Tibial artery (tissue), 4 donors: ENCODE data around the gene ASPN.
A peak's percentile ranks its signal among the peaks of the same experiment; 100 is the strongest.

Experiments used
- DNase-seq, 2 donors: peaks; one replicate each; pipeline ENCODE4 v3.0.0-alpha.2; 2019
- H3K27ac ChIP-seq, 2 donors: fragments of 200-600 bp; sonication (generic) in 1 of 2; 1 replicate in 1 of 2; 2 replicates in 1 of 2; pipeline ENCODE4 v1.5.1; 2018 to 2019; ENCODE audit warnings: mild to moderate bottlenecking in 1 of 2
- H3K27me3 ChIP-seq, 2 donors: fragments of 200-600 bp; sonication (generic) in 1 of 2; one replicate each; pipeline versions ENCODE4 v1.5.1 to v1.6.0; 2016 to 2019
- H3K36me3 ChIP-seq, 3 donors: fragments of 200-600 bp; sonication (generic) in 2 of 3; one replicate each; pipeline ENCODE4 v1.5.1; 2016 to 2019; ENCODE audit warnings: mild to moderate bottlenecking in 2 of 3
- H3K4me1 ChIP-seq, 4 donors: fragments of 200-600 bp; sonication (generic) in 2 of 4; 1 replicate in 3 of 4; 2 replicates in 1 of 4; pipeline ENCODE4 v1.5.1; 2016 to 2019
- H3K4me3 ChIP-seq, 2 donors: fragments of 200-600 bp; sonication (generic) in 1 of 2; 1 replicate in 1 of 2; 2 replicates in 1 of 2; pipeline ENCODE4 v1.5.1; 2018 to 2019; ENCODE audit warnings: mild to moderate bottlenecking in 2 of 2
- H3K9me3 ChIP-seq, 3 donors: fragments of 200-600 bp; sonication (generic) in 1 of 3; one replicate each; pipeline ENCODE4 v1.5.1; 2016 to 2019
- CTCF ChIP-seq, 2 experiments: fragments of 200-600 bp in 1 of 2; fragments of 450-650 bp in 1 of 2; IDR thresholded peaks; one replicate each; pipeline ENCODE4 v1.5.1; 2017 to 2019; ENCODE audit warnings: antibody characterized with exemption in 2 of 2, mild to moderate bottlenecking in 1 of 2, moderate library complexity in 1 of 2
- intact Hi-C: fragments of 100-400 bp; cut with DNase I; formaldehyde crosslinking; loops from one replicate; pipeline ENCODE4 v1.15.0; 2023; ENCODE audit warnings: low total_unique reads

ASPN gene

GRCh38 chr9:92488681-92489550 lies 6.6 kb upstream of the ASPN start:
- no peaks in the 10 kb centered on the region for H3K27me3 ChIP-seq
- H3K4me3 ChIP-seq = no peak overlapping the region
- intact Hi-C loops = no loop called here
- H3K36me3 ChIP-seq = no peaks in the 10 kb centered on the region
- peak overlapping the region; percentile 71 to 81 for H3K27ac ChIP-seq
- no peak for DNase-seq
- no peaks in the 10 kb centered on the region for H3K9me3 ChIP-seq
- TF ChIP-seq CTCF (IDR thresholded peaks at IDR 0.05) = no peak
- peaks cover 0 to 64% (median 21%) of the 10 kb centered on the region in 4 donors for H3K4me1 ChIP-seq

- intact Hi-C loops = no loop called here
- peaks cover 0 to 83% (median 30%) of the 10 kb centered on the region in 4 donors for H3K4me1 ChIP-seq
- no peaks in the 10 kb centered on the region for H3K36me3 ChIP-seq
- H3K27me3 ChIP-seq = no peaks in the 10 kb centered on the region
- peak overlapping the region; percentile 71 to 81 for H3K27ac ChIP-seq
- DNase-seq = no peak
- H3K4me3 ChIP-seq = no peak overlapping the region
- no peaks in the 10 kb centered on the region for H3K9me3 ChIP-seq
- no peak for TF ChIP-seq CTCF (IDR thresholded peaks at IDR 0.05)
These were observed 4.1 kb upstream of the ASPN start for GRCh38 chr9:92486371-92486770.

GRCh38 chr9:92484563-92484962 lies 2.3 kb upstream of the ASPN start:
- no peaks in the 10 kb centered on the region for H3K9me3 ChIP-seq
- no peaks in the 10 kb centered on the region for H3K27me3 ChIP-seq
- intact Hi-C loops = no loop called here
- H3K36me3 ChIP-seq = no peaks in the 10 kb centered on the region
- no peak for DNase-seq
- TF ChIP-seq CTCF (IDR thresholded peaks at IDR 0.05) = no peak
- H3K4me3 ChIP-seq = no peak overlapping the region
- H3K27ac ChIP-seq = peak overlapping the region; percentile 81 to 85
- H3K4me1 ChIP-seq = peaks cover 0 to 85% (median 32%) of the 10 kb centered on the region in 4 donors

GRCh38 chr9:92483627-92484545 lies 1.6 kb upstream of the ASPN start:
- intact Hi-C loops = no loop called here
- DNase-seq = no peak
- Histone ChIP-seq H3K27ac (peak overlapping the region; percentile 81 to 85), H3K9me3 (no peaks in the 10 kb centered on the region), H3K36me3 (no peaks in the 10 kb centered on the region), H3K27me3 (no peaks in the 10 kb centered on the region), H3K4me3 (no peak overlapping the region), H3K4me1 (peaks cover 0 to 85% (median 35%) of the 10 kb centered on the region in 4 donors)
- no peak for TF ChIP-seq CTCF (IDR thresholded peaks at IDR 0.05)

GRCh38 chr9:92482805-92483204 lies 499 bp upstream of the ASPN start:
- intact Hi-C loops = no loop called here
- no peak for DNase-seq
- TF ChIP-seq CTCF (IDR thresholded peaks at IDR 0.05) = no peak
- no peaks in the 10 kb centered on the region for H3K27me3 ChIP-seq
- H3K27ac ChIP-seq = peak overlapping the region; percentile 81 to 85
- H3K36me3 ChIP-seq = no peaks in the 10 kb centered on the region
- no peak overlapping the region for H3K4me3 ChIP-seq
- peaks cover 0 to 83% (median 33%) of the 10 kb centered on the region in 4 donors for H3K4me1 ChIP-seq
- no peaks in the 10 kb centered on the region for H3K9me3 ChIP-seq
